Mesothelial cell of epicardium (in vitro differentiated cells): ENCODE measurements around the gene SPEG. TPM values are rescaled to one million over a fixed set of nuclear protein-coding genes. Genes with fewer than 3 reads are reported as not detected.

Source experiments
- DNase-seq, 2 experiments: peaks; one replicate each; pipeline ENCODE4 v3.0.0; 2021; ENCODE audit warnings: low spot score in 2 of 2; ENCODE audit not compliant: unreplicated experiment in 2 of 2
- H3K27ac Mint-ChIP-seq: 2 replicates; pipeline ENCODE4 v1.8.0; 2021; ENCODE audit warnings: mixed read lengths
- H3K27me3 Mint-ChIP-seq: 2 replicates; pipeline ENCODE4 v1.8.0; 2021; ENCODE audit warnings: low read depth, mixed read lengths
- H3K36me3 Mint-ChIP-seq: 2 replicates; pipeline ENCODE4 v1.8.0; 2021; ENCODE audit warnings: mixed read lengths
- H3K4me1 Mint-ChIP-seq: 2 replicates; pipeline ENCODE4 v1.8.0; 2021; ENCODE audit warnings: mixed read lengths
- H3K4me3 Mint-ChIP-seq: 2 replicates; pipeline ENCODE4 v1.8.0; 2021; ENCODE audit warnings: mild to moderate bottlenecking, moderate library complexity, mixed read lengths
- H3K9me3 Mint-ChIP-seq: 2 replicates; pipeline ENCODE4 v1.8.0; 2021; ENCODE audit warnings: mixed read lengths
- total RNA-seq: library from RNA; stranded (reverse); gene quantifications from 3 replicates; pipeline ENCODE4 v1.2.1, GENCODE V29; 2021
- TF ChIP-seq, protein P1 (sequence below): fragments of 200-600 bp; sonication (generic); IDR thresholded peaks from one replicate; pipeline ENCODE4 v1.5.0; 2021; ENCODE audit warnings: antibody characterized with exemption; ENCODE audit not compliant: unreplicated experiment

Gene SPEG
- total RNA-seq, 1 donor from 2014 or later: 97.7 TPM

GRCh38 chr2:219470429-219470828 lies 35.8 kb downstream of the SPEG start:
- Mint-ChIP-seq H3K27me3 (no peaks in the 10 kb centered on the region), H3K4me1 (peaks cover 3% of the 10 kb centered on the region), H3K27ac (no peak overlapping the region), H3K36me3 (peaks cover 9% of the 10 kb centered on the region), H3K9me3 (no peaks in the 10 kb centered on the region), H3K4me3 (no peak overlapping the region)
- no peak for DNase-seq
- TF ChIP-seq, protein P1, sequence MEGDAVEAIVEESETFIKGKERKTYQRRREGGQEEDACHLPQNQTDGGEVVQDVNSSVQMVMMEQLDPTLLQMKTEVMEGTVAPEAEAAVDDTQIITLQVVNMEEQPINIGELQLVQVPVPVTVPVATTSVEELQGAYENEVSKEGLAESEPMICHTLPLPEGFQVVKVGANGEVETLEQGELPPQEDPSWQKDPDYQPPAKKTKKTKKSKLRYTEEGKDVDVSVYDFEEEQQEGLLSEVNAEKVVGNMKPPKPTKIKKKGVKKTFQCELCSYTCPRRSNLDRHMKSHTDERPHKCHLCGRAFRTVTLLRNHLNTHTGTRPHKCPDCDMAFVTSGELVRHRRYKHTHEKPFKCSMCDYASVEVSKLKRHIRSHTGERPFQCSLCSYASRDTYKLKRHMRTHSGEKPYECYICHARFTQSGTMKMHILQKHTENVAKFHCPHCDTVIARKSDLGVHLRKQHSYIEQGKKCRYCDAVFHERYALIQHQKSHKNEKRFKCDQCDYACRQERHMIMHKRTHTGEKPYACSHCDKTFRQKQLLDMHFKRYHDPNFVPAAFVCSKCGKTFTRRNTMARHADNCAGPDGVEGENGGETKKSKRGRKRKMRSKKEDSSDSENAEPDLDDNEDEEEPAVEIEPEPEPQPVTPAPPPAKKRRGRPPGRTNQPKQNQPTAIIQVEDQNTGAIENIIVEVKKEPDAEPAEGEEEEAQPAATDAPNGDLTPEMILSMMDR: no peak

GRCh38 chr2:219471476-219472371 lies 37.1 kb downstream of the SPEG start:
- TF ChIP-seq, protein P1: no peak
- no peaks in the 10 kb centered on the region for H3K9me3 Mint-ChIP-seq
- no peak for DNase-seq

DNA sequence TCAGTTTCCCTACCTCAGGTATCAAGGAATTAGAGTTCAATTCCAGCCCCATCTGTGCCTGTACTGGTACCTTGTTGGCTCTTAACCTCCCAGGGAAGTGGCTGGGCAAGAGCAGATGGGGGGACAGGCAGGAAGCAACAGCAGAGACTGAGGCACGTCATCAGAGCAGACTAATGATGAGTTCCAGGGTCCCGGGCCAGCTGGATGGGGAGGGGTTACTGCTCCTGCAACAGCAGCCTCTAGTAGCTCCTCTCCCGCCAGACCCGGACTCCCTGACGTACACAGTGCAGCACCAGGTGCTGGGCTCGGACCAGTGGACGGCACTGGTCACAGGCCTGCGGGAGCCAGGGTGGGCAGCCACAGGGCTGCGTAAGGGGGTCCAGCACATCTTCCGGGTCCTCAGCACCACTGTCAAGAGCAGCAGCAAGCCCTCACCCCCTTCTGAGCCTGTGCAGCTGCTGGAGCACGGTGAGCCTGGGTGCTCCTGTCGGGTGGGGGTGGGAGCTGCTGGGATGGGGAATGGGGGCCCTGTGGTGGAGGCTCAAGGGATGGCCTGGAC lies 38.1 kb downstream of the SPEG start:
- no peak overlapping the region for H3K27ac Mint-ChIP-seq
- no peaks in the 10 kb centered on the region for H3K27me3 Mint-ChIP-seq
- H3K4me3 Mint-ChIP-seq: no peak overlapping the region
- H3K36me3 Mint-ChIP-seq: peaks cover 3% of the 10 kb centered on the region
- DNase-seq: no peak
- TF ChIP-seq, protein P1: no peak
- H3K9me3 Mint-ChIP-seq: no peaks in the 10 kb centered on the region
- peaks cover 14% of the 10 kb centered on the region for H3K4me1 Mint-ChIP-seq

More at GRCh38 chr2:219471476-219472371, 37.1 kb downstream of the SPEG start:
- Mint-ChIP-seq H3K27ac (no peak overlapping the region), H3K36me3 (peaks cover 6% of the 10 kb centered on the region), H3K27me3 (no peaks in the 10 kb centered on the region), H3K4me3 (no peak overlapping the region), H3K4me1 (peaks cover 13% of the 10 kb centered on the region)

DNA sequence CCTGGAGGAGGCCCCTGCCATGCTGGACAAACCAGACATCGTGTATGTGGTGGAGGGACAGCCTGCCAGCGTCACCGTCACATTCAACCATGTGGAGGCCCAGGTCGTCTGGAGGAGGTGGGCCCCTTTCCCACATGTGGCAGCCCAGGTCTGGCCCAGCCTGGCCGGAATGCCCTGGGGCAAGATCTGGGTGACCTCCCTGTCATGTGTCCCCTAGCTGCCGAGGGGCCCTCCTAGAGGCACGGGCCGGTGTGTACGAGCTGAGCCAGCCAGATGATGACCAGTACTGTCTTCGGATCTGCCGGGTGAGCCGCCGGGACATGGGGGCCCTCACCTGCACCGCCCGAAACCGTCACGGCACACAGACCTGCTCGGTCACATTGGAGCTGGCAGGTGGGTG lies 38.9 kb downstream of the SPEG start:
- H3K36me3 Mint-ChIP-seq: peaks cover 3% of the 10 kb centered on the region
- no peaks in the 10 kb centered on the region for H3K27me3 Mint-ChIP-seq
- H3K4me3 Mint-ChIP-seq: no peak overlapping the region
- no peak for DNase-seq
- no peaks in the 10 kb centered on the region for H3K9me3 Mint-ChIP-seq
- TF ChIP-seq, protein P1: no peak
- no peak overlapping the region for H3K27ac Mint-ChIP-seq
- H3K4me1 Mint-ChIP-seq: peaks cover 17% of the 10 kb centered on the region

- DNase-seq: no peak
These were observed 39.8 kb downstream of the SPEG start for GRCh38 chr2:219474285-219475060.

More at GRCh38 chr2:219474285-219475060, 39.8 kb downstream of the SPEG start:
- H3K36me3 Mint-ChIP-seq: peaks cover 3% of the 10 kb centered on the region
- H3K9me3 Mint-ChIP-seq: no peaks in the 10 kb centered on the region
- TF ChIP-seq, protein P1: no peak
- no peaks in the 10 kb centered on the region for H3K27me3 Mint-ChIP-seq
- no peak overlapping the region for H3K4me3 Mint-ChIP-seq
- H3K4me1 Mint-ChIP-seq: peaks cover 20% of the 10 kb centered on the region
- H3K27ac Mint-ChIP-seq: no peak overlapping the region
